Aorta (tissue), 5 donors: ENCODE results near the gene PARD3. TPM values are rescaled to one million over a fixed set of nuclear protein-coding genes. Genes with fewer than 3 reads are reported as not detected.

Source experiments
- ATAC-seq: fragments of 200-7000 bp; cut with Tn5 transposase; one replicate; pipeline ENCODE4 v1.9.1; 2022; ENCODE audit warnings: moderate library complexity; ENCODE audit not compliant: low FRiP score
- DNase-seq, 2 donors: peaks; one replicate each; pipeline ENCODE4 v3.0.0-alpha.2; 2020
- H3K27ac ChIP-seq, 2 donors: one replicate each; pipeline ENCODE4 v1.5.1; 2013; ENCODE audit warnings: low read length in 2 of 2, mild to moderate bottlenecking in 2 of 2, moderate library complexity in 2 of 2, control low read depth in 1 of 2, inconsistent platforms in 1 of 2, low read depth in 1 of 2
- H3K27me3 ChIP-seq, 2 donors: one replicate each; pipeline ENCODE4 v1.6.1; 2013; ENCODE audit warnings: control low read depth in 1 of 2, low read length in 1 of 2, mild to moderate bottlenecking in 1 of 2, moderate library complexity in 1 of 2; ENCODE audit not compliant: insufficient read depth in 2 of 2, control insufficient read depth in 1 of 2
- H3K36me3 ChIP-seq, 2 donors: one replicate each; pipeline ENCODE4 v1.6.1; 2013; ENCODE audit warnings: control low read depth in 1 of 2, low read length in 1 of 2, mild to moderate bottlenecking in 1 of 2; ENCODE audit not compliant: insufficient read depth in 2 of 2, control insufficient read depth in 1 of 2
- H3K4me1 ChIP-seq, 2 donors: one replicate each; pipeline ENCODE4 v1.6.1; 2013; ENCODE audit warnings: low read length in 2 of 2, control low read depth in 1 of 2, mild to moderate bottlenecking in 1 of 2, moderate library complexity in 1 of 2; ENCODE audit not compliant: insufficient read depth in 2 of 2, control insufficient read depth in 1 of 2
- H3K4me3 ChIP-seq, 2 donors: one replicate each; pipeline ENCODE4 v1.5.1; 2013; ENCODE audit warnings: low read length in 2 of 2, control low read depth in 1 of 2, mild to moderate bottlenecking in 1 of 2
- H3K9me3 ChIP-seq: one replicate; pipeline ENCODE4 v1.6.1; 2013; ENCODE audit warnings: mild to moderate bottlenecking, low read length; ENCODE audit not compliant: control insufficient read depth
- WGBS, 2 donors: extraction: QIAGEN DNeasy Blood & Tissue Kit; methylation state at CpG; one replicate each; pipeline ENCODE4 v1.1.7; 2013; 5-methylcytosine and 5-hydroxymethylcytosine counted together
- intact Hi-C, 2 donors: fragments of 100-400 bp; cut with DNase I; formaldehyde crosslinking; loops; one replicate each; pipeline versions ENCODE4 v1.14.2 to v1.15.0; 2022
- polyA plus RNA-seq, 2 donors: library from polyadenylated mRNA; stranded (reverse); fragments of 200-250 nt; gene quantifications; one replicate each; pipeline ENCODE4 v1.2.3, GENCODE V29; 2013
- total RNA-seq, 2 donors: library from RNA; stranded (reverse); fragmentation: NEBNext Ultra II Directional; extraction: Animal tissue kit (Norgen Biotek cat#: 25700); gene quantifications; one replicate each; pipeline ENCODE4 v1.2.1, GENCODE V29; 2021
- donor health status: healthy with polysubstance abuse.
- donor health status: Bipolar disorder and iron deficiency.
- donor health status: DM: no; HTN: no; CAD: no.
- donor health status: DM: no; HTN: no; CAD: no.
- donor health status: DM: yes; HTN: yes; CAD: no.

The PARD3 gene
- total and polyA plus RNA-seq, 4 donors, result 6.4 to 33.0 (median 28.7) TPM

- DNase-seq, result no peak
- WGBS, 2 donors, result 75 to 85% methylated on average over 4 of the region's 4 CpGs
- intact Hi-C loops, result no loop called here
These were observed 636.9 kb downstream of the PARD3 start for GRCh38 chr10:34178196-34178595.

GRCh38 chr10:34177445-34177844, 637.7 kb downstream of the PARD3 start:
- WGBS, 2 donors, result 92 to 95% methylated on average over 11 of the region's 11 CpGs

More at GRCh38 chr10:34178196-34178595, 636.9 kb downstream of the PARD3 start:
- Histone ChIP-seq H3K27me3 (no peaks in the 10 kb centered on the region), H3K27ac (no peak overlapping the region), H3K36me3 (no peaks in the 10 kb centered on the region), H3K4me3 (no peak overlapping the region), H3K4me1 (no peaks in the 10 kb centered on the region), H3K9me3 (no peaks in the 10 kb centered on the region)
- no peak for ATAC-seq

GRCh38 chr10:34176351-34176750, 638.7 kb downstream of the PARD3 start:
- H3K4me3 ChIP-seq, result no peak overlapping the region
- ATAC-seq, result no peak
- no peaks in the 10 kb centered on the region for H3K27me3 ChIP-seq
- WGBS, 2 donors, result 85 to 89% methylated on average over 5 of the region's 5 CpGs
- no peak overlapping the region for H3K27ac ChIP-seq
- no peaks in the 10 kb centered on the region for H3K36me3 ChIP-seq
- intact Hi-C loops, result no loop called here
- no peaks in the 10 kb centered on the region for H3K9me3 ChIP-seq
- H3K4me1 ChIP-seq, result no peaks in the 10 kb centered on the region
- DNase-seq, result no peak

More at GRCh38 chr10:34177445-34177844, 637.7 kb downstream of the PARD3 start:
- H3K36me3 ChIP-seq, result no peaks in the 10 kb centered on the region
- H3K27ac ChIP-seq, result no peak overlapping the region
- H3K9me3 ChIP-seq, result no peaks in the 10 kb centered on the region
- ATAC-seq (no peak), DNase-seq (no peak)
- H3K4me1 ChIP-seq, result no peaks in the 10 kb centered on the region
- no peak overlapping the region for H3K4me3 ChIP-seq
- H3K27me3 ChIP-seq, result no peaks in the 10 kb centered on the region
- intact Hi-C loops, result no loop called here

GRCh38 chr10:34175121-34175520, 640.0 kb downstream of the PARD3 start:
- intact Hi-C loops, result no loop called here
- peaks cover 0 to 2% of the 10 kb centered on the region in 2 donors for H3K36me3 ChIP-seq
- no peaks in the 10 kb centered on the region for H3K4me1 ChIP-seq
- ATAC-seq (no peak), DNase-seq (no peak)
- no peaks in the 10 kb centered on the region for H3K27me3 ChIP-seq
- 97 to 99% methylated on average over 2 of the region's 2 CpGs for WGBS, 2 donors
- no peak overlapping the region for H3K4me3 ChIP-seq
- H3K9me3 ChIP-seq, result no peaks in the 10 kb centered on the region
- H3K27ac ChIP-seq, result no peak overlapping the region

GRCh38 chr10:34172936-34173533, 642.1 kb downstream of the PARD3 start:
- Histone ChIP-seq H3K4me3 (no peak overlapping the region), H3K27me3 (no peaks in the 10 kb centered on the region), H3K36me3 (peaks cover 0 to 2% of the 10 kb centered on the region in 2 donors), H3K27ac (no peak overlapping the region), H3K4me1 (no peaks in the 10 kb centered on the region), H3K9me3 (no peaks in the 10 kb centered on the region)
- no peak for DNase-seq
- WGBS, 2 donors, result 87 to 92% methylated on average over 8 of the region's 8 CpGs
- intact Hi-C loops, result no loop called here
- no peak for ATAC-seq

- no peaks in the 10 kb centered on the region for H3K27me3 ChIP-seq
- intact Hi-C loops, result no loop called here
- peaks cover 0 to 2% of the 10 kb centered on the region in 2 donors for H3K36me3 ChIP-seq
- H3K9me3 ChIP-seq, result no peaks in the 10 kb centered on the region
- ATAC-seq (no peak), DNase-seq (no peak)
- no peak overlapping the region for H3K27ac ChIP-seq
- no peaks in the 10 kb centered on the region for H3K4me1 ChIP-seq
- H3K4me3 ChIP-seq, result no peak overlapping the region
- WGBS, 2 donors, result 61 to 83% methylated on average over 4 of the region's 4 CpGs
These were observed 643.1 kb downstream of the PARD3 start for GRCh38 chr10:34171957-34172527.

- H3K4me1 ChIP-seq, result no peaks in the 10 kb centered on the region
- no peak for DNase-seq
- 95 to 97% methylated on average over 3 of the region's 3 CpGs for WGBS, 2 donors
- ATAC-seq, result no peak
- H3K36me3 ChIP-seq, result peaks cover 0 to 2% of the 10 kb centered on the region in 2 donors
- H3K27ac ChIP-seq, result no peak overlapping the region
- no peak overlapping the region for H3K4me3 ChIP-seq
- H3K27me3 ChIP-seq, result no peaks in the 10 kb centered on the region
- intact Hi-C loops, result no loop called here
- H3K9me3 ChIP-seq, result no peaks in the 10 kb centered on the region
These were observed 645.4 kb downstream of the PARD3 start for GRCh38 chr10:34169677-34170076.

GRCh38 chr10:34169131-34169530, 646.0 kb downstream of the PARD3 start:
- 74 to 92% methylated on average over 3 of the region's 3 CpGs for WGBS, 2 donors
- intact Hi-C loops, result no loop called here
- Histone ChIP-seq H3K4me1 (no peaks in the 10 kb centered on the region), H3K4me3 (no peak overlapping the region), H3K9me3 (no peaks in the 10 kb centered on the region), H3K36me3 (peaks cover 0 to 2% of the 10 kb centered on the region in 2 donors), H3K27me3 (no peaks in the 10 kb centered on the region), H3K27ac (no peak overlapping the region)
- no peak for DNase-seq
- no peak for ATAC-seq

- 87 to 91% methylated on average over 4 of the region's 4 CpGs for WGBS, 2 donors
- Histone ChIP-seq H3K4me1 (no peaks in the 10 kb centered on the region), H3K27ac (no peak overlapping the region), H3K27me3 (no peaks in the 10 kb centered on the region), H3K9me3 (no peaks in the 10 kb centered on the region), H3K4me3 (no peak overlapping the region), H3K36me3 (peaks cover 0 to 2% of the 10 kb centered on the region in 2 donors)
- DNase-seq (no peak), ATAC-seq (no peak)
- intact Hi-C loops, result no loop called here
These were observed 646.7 kb downstream of the PARD3 start for GRCh38 chr10:34168439-34168838.
